Activated CD4-positive, alpha-beta T cell treated with anti-CD3 and anti-CD28 coated beads, Interleukin-2, amount 50 U/mL, for 16 hours (primary cell): ENCODE data around the gene SNX17.
A peak's percentile ranks its signal among the peaks of the same experiment; 100 is the strongest.

Experiments used
- DNase-seq: peaks from one replicate; pipeline ENCODE4 v3.0.0-alpha.2; 2020

SNX17 gene

DNA sequence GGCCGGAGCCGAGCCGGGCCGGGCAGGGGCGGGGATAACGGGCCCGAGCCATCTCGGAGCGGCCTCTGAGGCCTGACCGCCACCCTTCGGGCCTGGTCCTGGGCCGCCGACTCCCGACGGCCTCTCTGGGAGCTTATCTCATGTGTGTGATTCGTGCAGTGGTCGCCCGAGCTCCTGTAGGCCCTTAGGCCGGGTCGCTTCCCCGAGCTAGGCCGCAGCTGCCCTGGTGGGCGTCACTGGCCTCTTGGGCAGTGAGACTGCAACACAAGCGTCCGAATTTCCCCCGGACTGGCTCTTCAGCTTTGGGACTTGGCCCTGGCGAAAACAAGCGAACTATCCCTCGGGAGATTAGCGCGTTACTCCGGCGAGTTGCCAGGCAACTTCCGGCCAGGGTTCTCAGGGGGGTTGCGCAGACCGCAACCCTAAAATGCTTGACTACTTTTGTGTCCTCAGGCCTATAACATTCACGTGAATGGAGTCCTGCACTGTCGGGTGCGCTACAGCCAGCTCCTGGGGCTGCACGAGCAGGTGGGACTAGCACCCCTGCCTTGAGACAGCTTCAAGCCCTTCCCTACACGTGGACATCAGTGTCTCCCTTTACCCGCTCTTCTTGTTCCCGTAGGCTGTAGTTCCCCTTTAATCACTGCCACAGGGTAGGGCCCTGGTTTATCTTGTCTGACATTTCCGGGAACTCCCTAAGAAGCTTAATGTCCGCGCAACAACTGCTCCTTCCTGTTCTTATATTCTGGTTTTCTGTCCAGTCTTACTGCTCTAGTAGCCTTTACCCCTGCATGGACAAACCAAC is 602 bp downstream of the SNX17 start:
- DNase-seq, result peak; percentile 42

GRCh38 chr2:27372937-27373336 is 2.5 kb downstream of the SNX17 start:
- no peak for DNase-seq

DNA sequence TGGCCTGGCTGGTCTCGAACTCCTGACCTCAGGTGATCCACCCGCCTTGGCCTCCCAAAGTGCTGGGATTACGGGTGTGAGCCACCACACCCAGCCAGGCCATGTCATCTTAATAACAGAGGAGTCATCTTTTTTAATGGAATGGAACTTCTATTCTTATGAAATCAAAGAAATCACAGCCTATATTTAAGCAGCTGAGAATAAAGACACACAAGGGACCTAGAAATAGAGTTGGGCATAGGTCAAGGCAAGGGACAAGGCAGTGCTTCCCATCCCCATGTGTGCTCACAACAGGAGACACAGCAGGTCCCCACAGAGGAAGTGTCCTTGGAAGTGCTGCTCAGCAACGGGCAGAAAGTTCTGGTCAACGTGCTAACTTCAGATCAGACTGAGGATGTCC is 3.2 kb downstream of the SNX17 start:
- no peak for DNase-seq

GRCh38 chr2:27375513-27376099 is 5.2 kb downstream of the SNX17 start:
- no peak for DNase-seq

DNA sequence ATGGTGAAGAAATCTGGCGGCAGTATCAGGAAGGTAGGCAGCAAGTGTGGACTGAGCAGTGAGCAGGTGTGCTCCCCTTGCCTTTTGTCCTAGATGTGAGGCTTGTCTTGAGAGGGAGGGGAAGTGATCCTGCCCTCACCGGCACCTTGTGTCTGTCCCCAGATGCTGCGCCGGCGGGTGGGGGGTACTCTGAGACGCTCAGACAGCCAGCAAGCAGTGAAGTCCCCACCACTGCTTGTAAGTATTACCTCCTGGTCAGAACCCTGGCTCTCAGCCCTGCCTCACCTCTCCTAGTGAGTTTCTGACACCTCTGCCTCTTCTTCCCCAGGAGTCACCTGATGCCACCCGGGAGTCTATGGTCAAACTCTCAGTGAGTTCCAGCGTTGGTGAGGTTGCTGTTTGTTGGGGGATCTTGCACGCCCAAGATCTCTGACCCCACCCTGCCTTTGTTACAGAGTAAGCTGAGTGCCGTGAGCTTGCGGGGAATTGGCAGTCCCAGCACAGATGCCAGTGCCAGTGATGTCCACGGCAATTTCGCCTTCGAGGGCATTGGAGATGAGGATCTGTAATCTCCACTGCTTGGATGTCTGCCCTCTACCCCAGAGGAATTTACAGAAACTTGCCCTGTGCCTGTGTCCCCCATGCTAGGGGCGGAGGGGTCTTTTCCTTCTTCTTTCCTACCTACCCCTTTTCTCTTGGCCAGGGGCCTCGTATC is 5.9 kb downstream of the SNX17 start:
- no peak for DNase-seq

- no peak for DNase-seq
Measured at GRCh38 chr2:27376866-27377617, 6.6 kb downstream of the SNX17 start.

GRCh38 chr2:27377618-27378095 is 7.2 kb downstream of the SNX17 start:
- DNase-seq, result no peak

- DNase-seq, result no peak
Measured at GRCh38 chr2:27378096-27378808, 7.8 kb downstream of the SNX17 start.

DNA sequence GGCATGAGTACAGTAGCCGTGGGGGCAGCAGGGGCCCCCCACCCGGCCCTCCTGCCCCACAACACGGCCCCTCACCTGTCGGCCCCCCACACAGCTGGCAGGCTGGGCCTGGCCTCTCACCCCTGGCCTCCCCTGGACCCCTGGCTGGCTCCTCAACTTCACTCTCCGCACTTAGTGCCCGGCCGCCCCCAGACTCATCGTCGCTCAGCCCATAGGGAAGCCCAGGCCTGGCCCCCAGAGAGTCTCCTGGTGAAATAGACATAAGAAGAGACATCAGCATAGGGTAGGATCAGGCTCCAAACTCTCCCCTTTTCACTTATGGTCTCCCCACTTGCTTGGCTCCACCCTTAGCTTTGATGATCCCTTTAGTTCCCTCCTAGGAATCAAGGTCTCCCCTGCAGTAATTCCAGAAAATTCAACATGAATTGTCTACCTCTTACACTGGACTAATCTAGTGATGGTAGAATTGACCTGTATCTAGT is 8.4 kb downstream of the SNX17 start:
- no peak for DNase-seq

DNA sequence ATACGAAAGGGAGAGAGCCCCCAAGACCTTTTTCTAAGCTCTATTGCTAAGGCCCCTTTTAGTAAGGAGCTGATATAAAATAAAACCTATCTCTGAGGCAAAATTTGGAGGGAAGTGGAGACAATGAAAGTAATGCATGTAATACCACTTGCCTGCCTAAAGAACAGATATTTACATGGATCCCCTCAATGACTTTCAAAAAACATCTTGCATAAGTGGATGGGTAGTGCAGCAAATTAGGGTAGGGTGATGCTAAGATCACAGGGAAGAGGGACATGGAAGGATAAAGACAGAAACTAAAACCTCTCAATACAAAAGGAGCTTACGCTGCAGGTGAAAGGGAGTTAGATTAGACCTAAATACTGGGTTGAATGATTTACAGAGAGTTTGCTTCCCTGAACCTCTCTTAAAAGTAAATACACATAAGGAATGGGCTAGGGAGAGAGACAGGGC is 9.0 kb downstream of the SNX17 start:
- no peak for DNase-seq

DNA sequence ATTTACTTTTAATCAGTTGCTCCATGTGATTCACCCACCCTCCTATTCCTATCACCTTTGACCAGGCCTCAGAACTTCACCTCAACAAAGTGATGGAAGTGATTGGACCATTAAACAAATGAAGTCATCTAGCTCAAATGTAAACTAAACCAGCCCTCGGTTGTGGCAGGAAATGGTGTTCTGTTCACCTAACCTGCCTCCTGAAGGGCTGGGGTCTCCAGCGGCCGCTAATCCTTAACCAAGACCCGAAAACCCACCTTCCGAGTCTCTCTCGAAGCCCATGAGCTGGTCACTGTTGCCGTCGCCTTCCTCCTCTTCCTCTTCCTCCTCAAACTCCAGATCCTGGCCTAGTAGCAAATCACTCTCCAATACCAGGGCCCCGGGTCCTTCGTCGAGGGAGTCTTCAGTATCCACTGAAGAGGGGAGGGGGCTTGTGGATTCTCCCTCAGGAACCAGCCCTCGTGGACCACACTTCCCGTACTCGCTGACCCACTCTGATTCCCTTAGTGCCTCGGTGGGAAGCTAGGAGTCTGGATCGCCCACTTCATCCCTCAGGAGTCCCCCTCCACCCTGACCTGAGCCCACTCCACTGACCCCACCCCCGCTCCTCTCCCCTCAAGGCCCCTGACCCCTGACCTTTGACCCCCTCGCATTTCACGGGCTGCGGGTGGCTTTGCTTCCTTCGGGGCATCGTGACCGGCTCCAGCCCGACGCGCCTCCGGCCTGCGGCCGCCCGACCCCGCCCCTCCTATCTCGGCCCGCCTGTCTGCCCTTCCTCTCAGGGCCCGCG is 9.6 kb downstream of the SNX17 start:
- DNase-seq, result peak; percentile 68

DNA sequence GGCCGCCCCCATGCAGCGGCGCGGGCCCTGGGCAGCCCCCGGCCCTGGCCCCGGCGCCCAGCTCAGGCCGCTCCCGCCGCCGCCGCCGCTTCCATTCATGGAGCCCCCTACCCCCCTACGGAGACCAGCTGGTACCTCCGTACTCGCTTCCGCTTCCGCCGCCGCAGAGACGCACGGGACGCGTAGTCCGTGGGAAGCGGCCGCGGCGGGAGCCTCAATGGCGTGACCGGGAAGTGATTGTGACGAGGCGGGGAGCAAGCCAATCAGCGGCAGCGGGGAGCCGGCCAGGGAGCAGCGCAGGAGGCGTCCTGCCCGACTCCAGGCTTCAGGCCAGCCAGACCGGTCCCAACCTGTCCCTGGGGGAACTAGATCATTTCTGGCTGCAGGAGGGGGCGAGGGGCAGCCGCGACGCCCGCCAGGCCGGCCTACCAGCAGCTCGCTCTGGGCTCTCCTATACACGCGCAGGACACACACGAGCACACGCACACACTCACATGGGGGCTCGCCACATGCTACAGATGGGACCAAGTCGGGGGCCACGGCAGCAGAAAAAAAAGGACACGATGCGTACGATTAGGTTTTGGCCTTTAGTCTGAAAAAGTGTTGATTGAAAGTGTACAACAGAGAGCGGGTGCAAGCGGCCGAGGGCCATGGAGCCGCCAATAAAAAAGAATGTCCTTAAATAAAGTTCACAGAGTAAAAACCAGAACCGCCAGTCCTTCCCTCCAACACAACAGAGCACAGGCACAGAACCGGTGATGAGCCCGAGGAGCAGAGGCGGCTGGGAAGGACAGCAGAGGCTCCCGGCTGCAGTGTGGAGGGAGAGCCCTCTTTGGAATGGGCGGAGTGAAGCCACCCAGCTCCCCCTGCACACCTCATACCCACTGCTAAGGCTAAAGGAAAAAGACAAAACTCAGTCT is 10.5 kb downstream of the SNX17 start, which contains the start of gene ZNF513:
Gene ZNF513 (minus strand): TSS at position 109 of the 920 bp plus-strand sequence. CDS start 208 bp downstream, outside the sequence.
- DNase-seq, result peak; percentile 93

DNA sequence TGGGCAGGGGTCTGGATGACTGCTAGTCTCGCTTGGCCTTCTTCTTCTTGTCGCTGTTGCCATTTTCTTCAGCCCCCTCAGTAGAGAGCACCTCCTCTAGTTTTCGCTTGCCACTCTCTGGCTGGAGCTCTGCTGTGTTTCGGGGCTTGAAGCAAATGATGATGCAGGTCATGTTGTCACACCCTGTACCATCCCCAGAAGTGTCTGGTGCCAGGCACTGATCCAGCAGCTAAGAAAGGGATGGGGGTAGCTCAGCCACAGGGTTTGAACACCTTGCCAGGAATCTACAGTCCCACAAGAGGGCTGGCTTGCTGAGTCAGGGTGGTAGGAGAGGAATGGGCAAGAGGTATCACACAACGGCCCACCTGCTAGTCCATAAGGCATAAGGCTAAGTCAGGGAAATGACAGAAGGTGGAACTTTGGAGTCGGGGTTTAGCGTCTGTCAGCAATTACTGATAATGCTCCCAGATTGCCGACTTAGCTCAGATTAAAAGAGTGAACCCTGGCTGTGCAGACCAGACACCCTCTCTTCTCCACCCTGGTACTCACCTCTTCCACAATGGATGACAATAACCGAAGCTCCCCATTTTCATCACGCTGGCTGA is 11.3 kb downstream of the SNX17 start:
- no peak for DNase-seq

GRCh38 chr2:27390822-27391679 is 20.6 kb downstream of the SNX17 start:
- DNase-seq, result no peak

GRCh38 chr2:27393225-27393624 is 22.8 kb downstream of the SNX17 start:
- DNase-seq, result no peak

GRCh38 chr2:27398962-27399361 is 28.5 kb downstream of the SNX17 start:
- DNase-seq, result no peak

- DNase-seq, result no peak
Measured at GRCh38 chr2:27400348-27401135, 30.1 kb downstream of the SNX17 start.
